ENCODE results near the gene DIS3L2. TPM values are rescaled to one million over a fixed set of nuclear protein-coding genes. Genes with fewer than 3 reads are reported as not detected.

DIS3L2 gene
- total and polyA plus RNA-seq, 2 experiments from 2014 or later = 9.3 to 15.6 TPM

GRCh38 chr2:232238108-232238507, 276.6 kb downstream of the DIS3L2 start:
- Histone ChIP-seq H3K4me1 (ENCODE audit: insufficient read depth) (no peaks in the 10 kb centered on the region), H3K9me2 (ENCODE audit: insufficient read depth) (no peaks in the 10 kb centered on the region), H3K27ac (no peak overlapping the region), H3K9me3 (ENCODE audit: low read depth) (no peaks in the 10 kb centered on the region), H2AFZ (no peak overlapping the region), H3K79me2 (ENCODE audit: insufficient read depth) (no peaks in the 10 kb centered on the region), H3K27me3 (replicated peaks; ENCODE audit: insufficient read depth) (no peaks in the 10 kb centered on the region), H3K9ac (no peak overlapping the region), H3K4me3 (no peak overlapping the region), H3F3A (ENCODE audit: insufficient read depth) (no peaks in the 10 kb centered on the region), H3K36me3 (ENCODE audit: low read depth) (no peaks in the 10 kb centered on the region), H3K4me2 (ENCODE audit: unreplicated experiment) (no peak overlapping the region), H4K20me1 (ENCODE audit: insufficient read depth) (no peaks in the 10 kb centered on the region)
- TF ChIP-seq EZH2 (IDR thresholded peaks at IDR 0.05; ENCODE audit: insufficient read depth, poor library complexity, severe bottlenecking) = no peak
- TF ChIP-seq EZH2phosphoT487 (IDR thresholded peaks at IDR 0.05; ENCODE audit: insufficient read depth, low read depth) = no peak
- in situ Hi-C loops (cut with MboI) = no loop called here
- DNase-seq = no peak
- WGBS, 2 experiments (ENCODE audit: low coverage in 1 of 2, low lambda C conversion rate in 2 of 2, missing lambda C conversion rate in 2 of 2) = 96 to 100% methylated on average over 2 of the region's 2 CpGs

DNA sequence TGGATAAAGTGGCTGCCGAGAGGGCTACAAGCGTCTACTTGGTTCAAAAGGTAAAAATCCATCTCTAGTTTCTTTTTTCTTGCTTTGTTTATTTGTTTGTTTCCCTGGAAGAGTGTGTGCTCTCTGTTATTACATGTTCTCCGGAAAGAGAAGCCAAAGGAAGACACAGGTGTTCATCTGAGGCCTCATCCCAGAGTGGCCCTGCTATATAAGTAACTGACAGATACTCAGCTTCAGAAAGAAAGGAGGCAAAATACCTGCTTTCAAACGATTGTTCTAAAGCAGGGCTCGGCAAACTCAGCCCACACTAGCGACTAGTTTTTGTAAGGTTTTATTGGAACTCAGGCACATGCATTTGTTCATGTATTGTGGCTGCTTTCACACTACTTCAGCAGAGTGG, 277.1 kb downstream of the DIS3L2 start:
- DNase-seq = no peak
- Histone ChIP-seq H3K4me2 (ENCODE audit: unreplicated experiment) (no peak overlapping the region), H3K27me3 (replicated peaks; ENCODE audit: insufficient read depth) (no peaks in the 10 kb centered on the region), H3K9ac (no peak overlapping the region), H3F3A (ENCODE audit: insufficient read depth) (no peaks in the 10 kb centered on the region), H3K9me2 (ENCODE audit: insufficient read depth) (no peaks in the 10 kb centered on the region), H3K9me3 (ENCODE audit: low read depth) (no peaks in the 10 kb centered on the region), H3K4me3 (no peak overlapping the region), H3K79me2 (ENCODE audit: insufficient read depth) (no peaks in the 10 kb centered on the region), H4K20me1 (ENCODE audit: insufficient read depth) (no peaks in the 10 kb centered on the region), H3K4me1 (ENCODE audit: insufficient read depth) (no peaks in the 10 kb centered on the region), H3K36me3 (ENCODE audit: low read depth) (no peaks in the 10 kb centered on the region), H3K27ac (no peak overlapping the region), H2AFZ (no peak overlapping the region)
- in situ Hi-C loops (cut with MboI) = no loop called here
- no peak for TF ChIP-seq EZH2 (IDR thresholded peaks at IDR 0.05; ENCODE audit: insufficient read depth, poor library complexity, severe bottlenecking)
- TF ChIP-seq EZH2phosphoT487 (IDR thresholded peaks at IDR 0.05; ENCODE audit: insufficient read depth, low read depth) = no peak
- 96% methylated on average over 6 of the region's 6 CpGs for WGBS, 2 experiments (ENCODE audit: low coverage in 1 of 2, low lambda C conversion rate in 2 of 2, missing lambda C conversion rate in 2 of 2)

- peak; percentile 19 for DNase-seq
- no peaks in the 10 kb centered on the region for H3K27me3 ChIP-seq (replicated peaks; ENCODE audit: insufficient read depth)
These were observed 278.6 kb downstream of the DIS3L2 start for GRCh38 chr2:232239951-232240681.

GRCh38 chr2:232240906-232241305, 279.4 kb downstream of the DIS3L2 start:
- no peak overlapping the region for H3K4me2 ChIP-seq (ENCODE audit: unreplicated experiment)
- no peak overlapping the region for H3K27ac ChIP-seq
- H3K4me3 ChIP-seq = no peak overlapping the region
- 95 to 96% methylated on average over 10 of the region's 10 CpGs for WGBS, 2 experiments (ENCODE audit: low coverage in 1 of 2, low lambda C conversion rate in 2 of 2, missing lambda C conversion rate in 2 of 2)
- no peaks in the 10 kb centered on the region for H3K79me2 ChIP-seq (ENCODE audit: insufficient read depth)
- no peak overlapping the region for H2AFZ ChIP-seq
- no peak for DNase-seq
- H3K9ac ChIP-seq = no peak overlapping the region
- no peaks in the 10 kb centered on the region for H3K9me2 ChIP-seq (ENCODE audit: insufficient read depth)
- in situ Hi-C loops (cut with MboI) = no loop called here
- TF ChIP-seq EZH2 (IDR thresholded peaks at IDR 0.05; ENCODE audit: insufficient read depth, poor library complexity, severe bottlenecking) (no peak), EZH2phosphoT487 (IDR thresholded peaks at IDR 0.05; ENCODE audit: insufficient read depth, low read depth) (no peak)
- no peaks in the 10 kb centered on the region for H3K36me3 ChIP-seq (ENCODE audit: low read depth)
- no peaks in the 10 kb centered on the region for H4K20me1 ChIP-seq (ENCODE audit: insufficient read depth)
- H3K27me3 ChIP-seq (replicated peaks; ENCODE audit: insufficient read depth) = no peaks in the 10 kb centered on the region
- H3K4me1 ChIP-seq (ENCODE audit: insufficient read depth) = no peaks in the 10 kb centered on the region
- H3K9me3 ChIP-seq (ENCODE audit: low read depth) = no peaks in the 10 kb centered on the region
- no peaks in the 10 kb centered on the region for H3F3A ChIP-seq (ENCODE audit: insufficient read depth)

More at GRCh38 chr2:232239951-232240681, 278.6 kb downstream of the DIS3L2 start:
- Histone ChIP-seq H3K36me3 (ENCODE audit: low read depth) (no peaks in the 10 kb centered on the region), H3K9ac (no peak overlapping the region), H3K9me3 (ENCODE audit: low read depth) (no peaks in the 10 kb centered on the region), H3K79me2 (ENCODE audit: insufficient read depth) (no peaks in the 10 kb centered on the region), H2AFZ (no peak overlapping the region), H3F3A (ENCODE audit: insufficient read depth) (no peaks in the 10 kb centered on the region), H3K9me2 (ENCODE audit: insufficient read depth) (no peaks in the 10 kb centered on the region), H3K27ac (no peak overlapping the region), H4K20me1 (ENCODE audit: insufficient read depth) (no peaks in the 10 kb centered on the region), H3K4me1 (ENCODE audit: insufficient read depth) (no peaks in the 10 kb centered on the region), H3K4me2 (ENCODE audit: unreplicated experiment) (no peak overlapping the region), H3K4me3 (no peak overlapping the region)
- in situ Hi-C loops (cut with MboI) = no loop called here
- 88 to 94% methylated on average over 6 of the region's 6 CpGs for WGBS, 2 experiments (ENCODE audit: low coverage in 1 of 2, low lambda C conversion rate in 2 of 2, missing lambda C conversion rate in 2 of 2)
- TF ChIP-seq EZH2 (IDR thresholded peaks at IDR 0.05; ENCODE audit: insufficient read depth, poor library complexity, severe bottlenecking) (no peak), EZH2phosphoT487 (IDR thresholded peaks at IDR 0.05; ENCODE audit: insufficient read depth, low read depth) (no peak)
